ENCODE results near the gene EVI5L. TPM values are rescaled to one million over a fixed set of nuclear protein-coding genes. Genes with fewer than 3 reads are reported as not detected.

The EVI5L gene
- total RNA-seq, 1 donor from 2014 or later: 9.2 TPM

- FAIRE-seq: no peak
Measured at GRCh38 chr19:7851623-7852500, 21.8 kb downstream of the EVI5L start.

GRCh38 chr19:7852851-7853769, 23.1 kb downstream of the EVI5L start:
- FAIRE-seq (no peak), DNase-seq (ENCODE audit: low read depth) (peak; percentile 54)
- peak; percentile 92 for TF ChIP-seq CTCF (IDR thresholded peaks at IDR 0.05; ENCODE audit: insufficient read depth, low read length, severe bottlenecking)
- H3K4me3 ChIP-seq (ENCODE audit: low read depth, low read length): no peak overlapping the region
- no peaks in the 10 kb centered on the region for H3K36me3 ChIP-seq (ENCODE audit: control insufficient read depth, insufficient read depth, low read length)
- H3K27me3 ChIP-seq (ENCODE audit: control insufficient read depth, insufficient read depth, low read length): no peaks in the 10 kb centered on the region

More at GRCh38 chr19:7851623-7852500, 21.8 kb downstream of the EVI5L start:
- H3K4me3 ChIP-seq (ENCODE audit: low read depth, low read length): no peak overlapping the region
- DNase-seq (ENCODE audit: low read depth): no peak
- TF ChIP-seq CTCF (IDR thresholded peaks at IDR 0.05; ENCODE audit: insufficient read depth, low read length, severe bottlenecking): no peak
- H3K27me3 ChIP-seq (ENCODE audit: control insufficient read depth, insufficient read depth, low read length): no peaks in the 10 kb centered on the region
- no peaks in the 10 kb centered on the region for H3K36me3 ChIP-seq (ENCODE audit: control insufficient read depth, insufficient read depth, low read length)

- no peak for FAIRE-seq
- H3K4me3 ChIP-seq (ENCODE audit: low read depth, low read length): no peak overlapping the region
- DNase-seq (ENCODE audit: low read depth): no peak
- no peaks in the 10 kb centered on the region for H3K27me3 ChIP-seq (ENCODE audit: control insufficient read depth, insufficient read depth, low read length)
- H3K36me3 ChIP-seq (ENCODE audit: control insufficient read depth, insufficient read depth, low read length): no peaks in the 10 kb centered on the region
- no peak for TF ChIP-seq CTCF (IDR thresholded peaks at IDR 0.05; ENCODE audit: insufficient read depth, low read length, severe bottlenecking)
Measured at GRCh38 chr19:7853770-7854128, 23.7 kb downstream of the EVI5L start.

- H3K4me3 ChIP-seq (ENCODE audit: low read depth, low read length): no peak overlapping the region
- H3K27me3 ChIP-seq (ENCODE audit: control insufficient read depth, insufficient read depth, low read length): no peaks in the 10 kb centered on the region
- H3K36me3 ChIP-seq (ENCODE audit: control insufficient read depth, insufficient read depth, low read length): no peaks in the 10 kb centered on the region
- DNase-seq (ENCODE audit: low read depth) (no peak), FAIRE-seq (no peak)
- TF ChIP-seq CTCF (IDR thresholded peaks at IDR 0.05; ENCODE audit: insufficient read depth, low read length, severe bottlenecking): no peak
Measured at GRCh38 chr19:7855426-7856108, 25.5 kb downstream of the EVI5L start.

GRCh38 chr19:7856109-7856591, 26.1 kb downstream of the EVI5L start:
- no peak for TF ChIP-seq CTCF (IDR thresholded peaks at IDR 0.05; ENCODE audit: insufficient read depth, low read length, severe bottlenecking)
- DNase-seq (ENCODE audit: low read depth) (no peak), FAIRE-seq (no peak)
- Histone ChIP-seq H3K36me3 (ENCODE audit: control insufficient read depth, insufficient read depth, low read length) (no peaks in the 10 kb centered on the region), H3K27me3 (ENCODE audit: control insufficient read depth, insufficient read depth, low read length) (no peaks in the 10 kb centered on the region), H3K4me3 (ENCODE audit: low read depth, low read length) (no peak overlapping the region)
